Measurements from ENCODE around the gene LAMC2. TPM values are rescaled to one million over a fixed set of nuclear protein-coding genes. Genes with fewer than 3 reads are reported as not detected.

Gene LAMC2
- total and polyA plus RNA-seq, 2 of the 13 experiments (the other 11 are each of a cell fraction or from before 2014, with no cell fraction given): 0.03 TPM; not detected in 1

GRCh38 chr1:183226963-183227362, 40.9 kb downstream of the LAMC2 start:
- ATAC-seq: no peak
- DNase-seq (ENCODE audit: low spot score): no peak
- H2AFZ ChIP-seq (ENCODE audit: low read length): no peak overlapping the region
- H3K36me3 ChIP-seq (replicated peaks in 1 of 2; ENCODE audit: control insufficient read depth in 1 of 2, insufficient read depth in 2 of 2, low read length in 2 of 2): no peaks in the 10 kb centered on the region
- ChIA-PET POLR2A (no interaction called here), CTCF (ENCODE audit: low intra/inter-chr PET ratio, low total read pairs) (interaction anchor here (2.3 kb wide), 1 partner anchor 264 kb away, joined by 21 read pairs; no protein-coding TSS in a partner anchor)
- FAIRE-seq: no peak
- H3K9ac ChIP-seq (ENCODE audit: insufficient read depth, low read depth, low read length): no peak overlapping the region
- in situ Hi-C loops (cut with HindIII; ENCODE audit: extremely low pct_ligation_motif_present, low pct_unique_long_range_greater_than_20kb) (loop anchor here (5.0 kb wide), 1 partner anchor 265 kb away; no protein-coding TSS in a partner anchor), intact Hi-C loops (cut with micrococcal nuclease; ENCODE audit: unreplicated experiment) (loop anchor here (5.0 kb wide), 1 partner anchor 205 kb away; the partner anchor contains the start of gene LAMC1)
- no peaks in the 10 kb centered on the region for H3K9me3 ChIP-seq (ENCODE audit: low read length)
- no peak overlapping the region for H3K27ac ChIP-seq (ENCODE audit: extremely low read length, insufficient read depth, low read length)
- no TSS peak for BruUV-seq (replicated peaks)
- H3K4me3 ChIP-seq (replicated peaks in 1 of 3; ENCODE audit: insufficient read depth in 1 of 3, low read depth in 2 of 3, low read length in 3 of 3): no peak overlapping the region
- WGBS (ENCODE audit: low lambda C conversion rate): 58% methylated on average over 4 of the region's 4 CpGs
- H3K4me2 ChIP-seq (ENCODE audit: low read depth, low read length): no peak overlapping the region
- 0 out of 5 replicates have a peak, but pooled peaks cover 0 to 9% of the 10 kb centered on the region in 2 experiments for H3K27me3 ChIP-seq (ENCODE audit: control insufficient read depth in 1 of 2, insufficient read depth in 2 of 2, low read length in 2 of 2)
- H4K20me1 ChIP-seq (ENCODE audit: insufficient read depth, low read length): no peaks in the 10 kb centered on the region
- peaks cover 26% of the 10 kb centered on the region for H3K4me1 ChIP-seq (ENCODE audit: insufficient read depth, low read length)
- H3K79me2 ChIP-seq (ENCODE audit: insufficient read depth, low read length): no peaks in the 10 kb centered on the region
- TF ChIP-seq JUN (CRISPR knock-in tag; IDR thresholded peaks at IDR 0.05): no peak
- no peak for TF ChIP-seq RXRB (CRISPR knock-in tag; IDR thresholded peaks at IDR 0.05; ENCODE audit: borderline replicate concordance)
- no peak for TF ChIP-seq ZNF577 (CRISPR knock-in tag; IDR thresholded peaks at IDR 0.05; ENCODE audit: borderline replicate concordance, low read depth)
- TF ChIP-seq TBL1XR1 (IDR thresholded peaks at IDR 0.05; ENCODE audit: borderline replicate concordance, low read length, partially characterized antibody): no peak
- no peak for TF ChIP-seq NR1H2 (CRISPR knock-in tag; IDR thresholded peaks at IDR 0.05; ENCODE audit: borderline replicate concordance, low read depth)
- TF ChIP-seq ZC3H4 (CRISPR knock-in tag; IDR thresholded peaks at IDR 0.05; ENCODE audit: borderline replicate concordance): no peak
- TF ChIP-seq ZKSCAN8 (CRISPR knock-in tag; IDR thresholded peaks at IDR 0.05; ENCODE audit: borderline replicate concordance): no peak
- no peak for TF ChIP-seq DBP (CRISPR knock-in tag; IDR thresholded peaks at IDR 0.05; ENCODE audit: not compliant biosample characterization)
- no peak for TF ChIP-seq ZNF496 (CRISPR knock-in tag; IDR thresholded peaks at IDR 0.05; ENCODE audit: insufficient replicate concordance)
- TF ChIP-seq ZNF614 (CRISPR knock-in tag; IDR thresholded peaks at IDR 0.05; ENCODE audit: borderline replicate concordance): no peak
